ENCODE data around the gene TUBB8B.
"Not testable (repeated sequence)": the region's sequence is repeated elsewhere in the genome, so short reads cannot be mapped to it uniquely, and the experiment has no call there.

The TUBB8B gene

DNA sequence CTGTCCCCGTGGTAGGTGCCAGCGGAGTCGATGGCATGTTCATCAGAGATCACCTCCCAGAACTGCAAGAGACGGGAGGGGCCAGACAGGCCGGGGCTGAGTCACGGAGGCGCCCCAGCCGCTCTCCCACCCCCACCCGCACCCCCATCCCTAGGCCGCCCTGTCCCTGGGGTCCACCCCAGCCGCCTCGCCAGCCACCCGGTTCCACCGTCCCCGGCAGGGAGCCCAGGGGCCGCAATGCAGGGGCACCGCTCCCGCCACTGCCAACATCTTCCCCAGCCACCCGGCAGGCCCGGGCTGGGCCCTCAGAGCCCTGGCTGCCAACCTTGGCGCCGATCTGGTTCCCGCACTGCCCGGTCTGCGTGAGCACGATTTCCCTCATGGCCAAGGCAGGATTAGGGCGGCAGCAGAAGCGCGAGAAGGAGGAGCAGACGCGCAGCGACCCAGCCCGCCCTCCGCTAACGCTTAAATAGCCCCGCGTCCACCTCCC, at the start of gene TUBB8B:
TSS of gene TUBB8B (minus strand) at position 440 of the 490 bp plus-strand sequence. CDS start at position 382, 58 bp downstream.
- DNase-seq: not testable (repeated sequence)

DNA sequence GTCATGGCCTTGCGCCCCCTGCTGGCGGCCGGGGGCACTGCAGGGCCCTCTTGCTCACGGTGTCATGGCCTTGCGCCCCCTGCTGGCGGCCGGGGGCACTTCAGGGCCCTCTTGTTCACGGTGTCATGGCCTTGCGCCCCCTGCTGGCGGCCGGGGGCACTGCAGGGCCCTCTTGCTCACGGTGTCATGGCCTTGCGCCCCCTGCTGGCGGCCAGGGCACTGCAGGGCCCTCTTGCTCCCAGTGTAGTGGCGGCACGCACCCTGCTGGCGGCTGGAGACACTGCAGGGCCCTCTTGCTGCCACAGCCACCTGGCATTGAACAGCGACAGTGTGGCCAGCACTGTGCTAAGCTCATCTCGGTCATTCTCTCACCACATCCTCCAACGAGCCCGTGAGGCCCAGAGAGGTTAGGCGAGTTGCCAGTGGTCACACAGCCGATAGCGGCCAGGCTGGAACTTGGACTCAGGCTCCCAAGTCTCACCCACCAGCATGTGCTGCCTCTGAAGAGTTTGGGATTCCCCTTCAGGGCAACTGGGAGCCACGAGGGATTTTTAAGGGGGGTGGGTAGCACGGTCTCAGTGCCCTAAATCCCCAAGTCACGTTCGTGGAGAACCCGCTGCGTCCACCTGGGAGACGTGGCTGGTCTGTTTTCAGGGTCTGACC, 48.0 kb upstream of the TUBB8B start:
- DNase-seq: not testable (repeated sequence)

DNA sequence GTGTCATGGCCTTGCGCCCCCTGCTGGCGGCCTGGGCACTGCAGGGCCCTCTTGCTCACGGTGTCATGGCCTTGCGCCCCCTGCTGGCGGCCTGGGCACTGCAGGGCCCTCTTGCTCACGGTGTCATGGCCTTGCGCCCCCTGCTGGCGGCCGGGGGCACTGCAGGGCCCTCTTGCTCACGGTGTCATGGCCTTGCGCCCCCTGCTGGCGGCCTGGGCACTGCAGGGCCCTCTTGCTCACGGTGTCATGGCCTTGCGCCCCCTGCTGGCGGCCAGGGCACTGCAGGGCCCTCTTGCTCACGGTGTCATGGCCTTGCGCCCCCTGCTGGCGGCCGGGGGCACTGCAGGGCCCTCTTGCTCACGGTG, 47.3 kb upstream of the TUBB8B start:
- not testable (repeated sequence) for DNase-seq

- DNase-seq: not testable (repeated sequence)
Observed at GRCh38 chr18:96101-96766, 46.8 kb upstream of the TUBB8B start.

DNA sequence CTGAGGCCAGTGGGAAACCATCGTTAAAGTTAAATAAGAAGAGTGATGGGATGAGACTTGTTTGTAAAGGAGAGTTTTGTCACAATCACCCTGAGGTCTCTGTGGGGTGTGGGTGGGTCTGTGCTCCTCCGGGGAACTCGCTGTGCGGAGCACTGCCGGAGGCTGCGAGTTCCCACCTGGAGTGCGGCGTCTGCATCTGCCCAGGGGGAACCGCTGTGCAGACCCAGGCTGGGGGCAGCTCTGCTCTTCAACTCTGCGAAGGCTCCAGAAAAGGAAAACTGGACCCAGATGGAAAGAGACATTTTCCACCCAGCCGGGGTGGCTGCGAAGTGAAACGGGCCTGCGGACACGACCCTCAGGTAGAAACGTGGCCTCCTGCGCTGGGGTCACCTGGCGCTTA, 46.2 kb upstream of the TUBB8B start:
- DNase-seq: not testable (repeated sequence)

GRCh38 chr18:93897-94408, 44.5 kb upstream of the TUBB8B start:
- not testable (repeated sequence) for DNase-seq

GRCh38 chr18:91561-91960, 42.1 kb upstream of the TUBB8B start:
- DNase-seq: not testable (repeated sequence)

- DNase-seq: not testable (repeated sequence)
Observed at GRCh38 chr18:90396-91193, 41.2 kb upstream of the TUBB8B start.

DNA sequence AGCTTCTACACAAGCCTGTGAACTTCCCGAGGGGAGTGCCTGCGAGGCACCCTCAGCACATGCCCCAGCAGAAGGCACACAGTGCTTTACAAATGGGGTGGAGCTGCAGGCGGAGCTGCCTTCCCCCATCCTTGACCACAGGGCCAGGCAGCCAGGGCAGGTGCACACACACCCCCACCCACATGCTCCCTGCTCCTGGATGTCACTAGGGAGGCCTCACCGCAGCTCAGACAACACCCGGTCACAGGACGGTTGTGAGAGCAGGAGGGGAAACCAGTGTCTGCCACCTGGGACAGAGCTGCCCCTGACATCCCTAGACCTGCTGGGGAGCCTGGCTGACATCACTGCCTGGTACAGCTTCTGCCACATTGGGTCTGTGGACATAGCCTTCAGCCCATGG, 39.7 kb upstream of the TUBB8B start:
- DNase-seq: not testable (repeated sequence)

- not testable (repeated sequence) for DNase-seq
Observed at GRCh38 chr18:84801-85200, 35.4 kb upstream of the TUBB8B start.

GRCh38 chr18:82626-83209, 33.3 kb upstream of the TUBB8B start:
- not testable (repeated sequence) for DNase-seq

DNA sequence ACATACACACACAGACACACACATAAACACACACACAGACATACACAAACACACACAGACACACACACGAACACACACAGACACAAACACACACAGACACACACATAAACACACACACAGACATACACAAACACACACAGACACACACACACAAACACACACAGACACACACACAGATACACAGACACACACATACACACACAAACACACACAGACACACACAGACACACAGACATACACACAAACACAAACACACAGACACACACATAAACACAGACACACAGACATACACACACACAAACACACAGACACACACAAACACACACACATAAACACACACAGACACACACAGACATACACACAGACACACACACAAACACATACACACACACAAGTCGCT, 31.5 kb upstream of the TUBB8B start:
- not testable (repeated sequence) for DNase-seq

DNA sequence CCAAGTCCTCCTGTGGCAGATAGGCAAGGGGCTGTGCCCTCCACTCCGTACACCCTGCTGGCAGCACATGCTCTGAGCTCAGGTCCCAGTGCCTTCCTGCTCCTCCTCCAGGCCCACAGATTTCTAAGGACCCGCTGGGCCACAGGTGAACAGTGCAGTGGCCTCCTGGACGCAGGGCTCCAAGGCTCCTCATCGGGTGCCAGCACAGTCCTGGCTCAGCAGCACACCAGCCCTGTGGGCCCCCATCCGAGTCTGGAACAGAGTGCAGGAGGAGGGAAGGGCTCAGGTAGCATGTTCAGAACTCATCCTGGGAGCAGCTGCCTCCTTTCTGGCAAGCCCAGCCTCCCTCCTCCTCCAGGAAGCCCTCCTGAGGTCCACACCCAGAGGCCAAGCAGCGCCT, 30.8 kb upstream of the TUBB8B start:
- not testable (repeated sequence) for DNase-seq

GRCh38 chr18:75525-76160, 26.2 kb upstream of the TUBB8B start:
- not testable (repeated sequence) for DNase-seq

DNA sequence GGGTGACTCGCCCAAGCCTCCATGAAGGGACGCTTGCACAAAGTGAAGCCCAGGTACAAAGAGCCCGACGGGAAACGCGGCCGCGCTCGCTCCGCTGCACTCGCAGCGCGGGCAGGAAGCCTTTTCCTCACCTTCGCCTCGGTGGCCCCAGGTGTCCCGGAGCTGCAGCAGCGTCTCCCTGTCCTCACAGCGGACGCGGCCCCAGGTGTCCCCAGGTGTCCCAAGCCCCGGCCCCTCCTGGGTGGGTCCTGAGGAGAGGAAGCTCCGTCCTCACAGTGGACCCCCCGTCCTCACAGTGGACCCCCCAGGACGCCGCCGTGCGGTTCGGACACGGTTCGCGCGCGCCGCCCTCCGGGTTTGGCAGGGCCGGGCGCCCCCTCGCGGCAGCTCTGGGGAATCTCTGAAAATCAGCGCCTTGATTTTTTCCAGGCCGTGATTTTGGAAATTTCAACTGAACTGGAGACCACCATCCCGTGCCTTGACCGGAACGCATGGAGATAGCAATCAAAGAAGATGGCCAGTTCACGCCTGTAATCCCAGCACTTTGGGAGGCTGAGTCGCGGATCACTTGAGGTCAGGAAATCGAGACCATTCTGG, 23.9 kb upstream of the TUBB8B start:
- DNase-seq: not testable (repeated sequence)

DNA sequence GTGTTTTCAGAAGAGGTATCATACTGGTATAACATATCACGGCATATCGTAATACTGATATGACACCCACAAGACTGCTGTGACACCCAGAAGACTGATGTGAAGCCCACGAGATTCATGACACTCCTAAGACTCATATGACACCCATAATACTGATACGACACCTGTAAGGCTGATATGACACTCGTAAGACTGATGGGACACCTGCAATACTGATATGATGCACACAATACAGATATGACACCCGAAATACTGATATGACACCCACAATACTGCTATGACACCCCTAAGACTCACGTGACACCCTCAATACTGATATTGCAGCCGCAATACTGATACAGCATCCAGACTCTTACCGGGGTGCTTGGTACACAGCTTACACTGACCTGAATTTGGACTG, 18.3 kb upstream of the TUBB8B start:
- DNase-seq: not testable (repeated sequence)

DNA sequence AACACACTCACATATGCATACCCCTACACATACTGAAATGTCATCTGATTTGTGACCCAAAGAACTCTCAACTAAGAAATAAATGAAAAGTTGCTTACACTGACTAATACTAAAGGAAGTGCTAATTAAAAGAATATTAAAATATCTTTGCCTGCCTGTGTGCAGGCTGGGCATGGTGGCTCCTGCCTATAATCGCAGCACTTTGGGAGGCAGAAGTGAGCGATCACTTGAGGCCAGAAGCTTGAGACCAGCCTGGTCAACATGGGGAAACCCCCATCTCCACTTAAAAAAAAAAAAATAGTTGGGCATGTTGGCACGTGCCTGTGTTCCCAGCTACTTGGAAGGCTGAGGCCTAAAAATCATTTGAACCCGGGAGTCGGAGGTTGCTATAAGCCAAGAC, 14.9 kb upstream of the TUBB8B start:
- DNase-seq: not testable (repeated sequence)

- DNase-seq: not testable (repeated sequence)
Observed at GRCh38 chr18:63656-64055, 14.2 kb upstream of the TUBB8B start.

GRCh38 chr18:54388-54787, 5.0 kb upstream of the TUBB8B start:
- DNase-seq: not testable (repeated sequence)

GRCh38 chr18:48696-49095, 719 bp downstream of the TUBB8B start:
- not testable (repeated sequence) for DNase-seq

DNA sequence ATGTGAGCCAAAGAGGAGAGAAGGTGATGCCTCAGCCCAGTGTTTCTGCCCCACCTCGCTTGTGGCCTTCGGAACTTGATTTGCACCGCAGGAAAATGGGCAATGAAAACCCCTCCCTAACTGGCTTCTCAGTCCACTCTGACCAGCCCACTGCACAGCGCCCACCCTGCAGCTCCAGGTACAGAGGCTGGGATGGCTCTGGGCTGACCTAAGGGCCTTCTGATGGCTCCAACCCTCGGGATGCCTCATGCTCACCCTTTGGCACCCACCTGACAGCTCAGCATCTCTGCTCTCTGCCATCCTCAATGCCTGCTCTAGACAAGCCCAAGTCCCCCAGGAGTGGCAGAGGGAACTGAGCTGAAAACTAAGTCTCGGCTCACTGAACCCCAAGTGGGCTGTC, 36.2 kb downstream of the TUBB8B start:
- DNase-seq: not testable (repeated sequence)

- not testable (repeated sequence) for DNase-seq
Observed at GRCh38 chr18:12773-13172, 36.6 kb downstream of the TUBB8B start.

All from NCI-H1694 treated with DMSO at 0.1 percent for 48 hours (cell line).